ENCODE results near the gene ZDHHC7. TPM values are rescaled to one million over a fixed set of nuclear protein-coding genes. Genes with fewer than 3 reads are reported as not detected.
"Not testable (repeated sequence)": the region's sequence is repeated elsewhere in the genome, so short reads cannot be mapped to it uniquely, and the experiment has no call there.

Gene ZDHHC7
- total RNA-seq, 1 donor from 2014 or later, result 77.9 TPM

DNA sequence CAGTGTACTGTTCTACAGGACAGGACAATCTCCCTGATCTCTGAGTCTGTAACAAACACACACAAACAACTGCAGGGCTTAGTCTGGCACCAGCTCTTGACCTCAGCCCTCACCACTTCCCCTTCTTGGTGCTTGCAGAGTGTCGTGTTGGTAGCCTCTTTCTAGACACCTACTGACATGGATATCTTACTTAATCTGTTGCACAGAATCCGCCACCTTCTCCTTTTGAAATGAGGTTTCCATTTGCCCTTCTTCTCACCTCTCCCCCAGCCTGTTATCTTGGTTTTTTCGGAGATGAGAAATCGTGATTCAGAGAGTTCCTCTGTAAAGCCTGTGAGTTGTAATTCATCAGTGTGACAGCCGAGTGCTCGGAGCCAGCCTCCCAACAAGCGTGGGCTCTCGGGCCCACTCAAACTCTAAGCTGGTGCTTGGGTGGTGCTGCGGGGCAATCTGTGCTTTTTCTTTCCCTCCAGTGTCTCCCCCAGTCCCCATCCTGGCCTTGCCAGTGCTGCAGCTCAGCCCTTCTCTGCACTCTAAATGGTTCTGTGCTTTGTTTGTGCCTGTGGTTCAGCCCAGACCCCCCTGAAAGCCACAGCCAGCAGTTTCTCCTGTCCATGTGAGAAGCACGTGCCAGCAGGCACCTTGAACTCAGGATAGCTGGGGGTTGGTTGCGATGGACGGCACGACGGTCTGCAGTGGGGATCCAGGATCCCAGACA, 44.3 kb upstream of the ZDHHC7 start:
- no peaks in the 10 kb centered on the region for H3K9me3 ChIP-seq
- peak overlapping the region; percentile 37 for H3K4me3 ChIP-seq
- no peak for TF ChIP-seq CTCF (IDR thresholded peaks at IDR 0.05)
- H3K36me3 ChIP-seq, result peaks cover 9% of the 10 kb centered on the region
- ATAC-seq (peak; percentile 94 to 96), DNase-seq (peak; percentile 79)
- peak overlapping the region; percentile 85 for H3K27ac ChIP-seq
- no peaks in the 10 kb centered on the region for H3K27me3 ChIP-seq (ENCODE audit: low read depth)
- intact Hi-C loops (cut with DNase I), result no loop called here
- peaks cover 31% of the 10 kb centered on the region for H3K4me1 ChIP-seq

DNA sequence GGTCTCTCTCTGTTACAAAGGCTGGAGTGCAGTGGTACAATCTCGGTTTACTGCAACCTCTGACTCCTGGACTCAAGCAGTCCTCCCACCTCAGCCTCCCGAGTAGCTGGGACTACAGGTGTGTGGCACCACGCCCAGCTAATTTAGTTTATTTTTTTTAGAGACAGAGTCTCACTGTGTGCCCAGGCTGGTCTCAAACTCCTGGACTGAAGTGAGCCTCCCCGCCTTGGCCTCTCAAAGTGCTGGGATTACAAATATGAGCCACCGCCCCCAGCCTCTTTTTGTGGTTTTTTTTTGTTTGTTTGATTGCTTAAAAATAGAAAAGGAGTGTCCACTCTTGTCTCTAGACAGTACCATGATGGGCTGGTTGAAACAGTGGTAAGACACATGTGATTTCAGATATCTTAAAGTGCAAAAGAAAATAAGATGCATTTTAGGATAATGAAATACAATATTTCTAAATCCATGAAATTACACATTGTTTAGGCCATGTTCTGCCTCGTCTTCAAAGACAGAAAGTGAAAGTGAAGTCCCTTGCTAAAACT, 43.7 kb upstream of the ZDHHC7 start:
- Histone ChIP-seq H3K27me3 (ENCODE audit: low read depth) (no peaks in the 10 kb centered on the region), H3K4me3 (peak overlapping the region; percentile 37), H3K36me3 (peaks cover 9% of the 10 kb centered on the region), H3K9me3 (no peaks in the 10 kb centered on the region), H3K27ac (peak overlapping the region; percentile 85), H3K4me1 (peaks cover 31% of the 10 kb centered on the region)
- ATAC-seq (no peak), DNase-seq (no peak)
- intact Hi-C loops (cut with DNase I), result no loop called here
- TF ChIP-seq CTCF (IDR thresholded peaks at IDR 0.05), result no peak

DNA sequence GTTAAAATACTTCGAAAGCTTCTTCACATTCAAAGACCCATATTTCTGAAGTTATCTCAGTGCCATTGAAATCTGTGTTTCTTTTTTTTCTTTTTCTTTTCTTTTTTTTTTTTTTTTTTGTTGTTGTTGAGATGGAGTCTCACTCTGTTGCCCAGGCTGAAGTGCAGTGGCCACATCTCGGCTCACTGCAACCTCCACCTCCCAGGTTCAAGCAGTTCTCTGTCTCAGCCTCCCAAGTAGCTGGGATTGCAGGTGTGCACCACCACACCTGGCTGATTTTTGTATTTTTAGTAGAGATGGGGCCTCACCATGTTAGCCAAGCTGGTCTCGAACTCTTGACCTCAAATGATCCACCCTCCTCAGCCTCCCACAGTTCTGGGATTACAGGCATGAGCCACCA, 43.0 kb upstream of the ZDHHC7 start:
- H3K36me3 ChIP-seq; ATAC-seq; H3K9me3 ChIP-seq; H3K27me3 ChIP-seq (ENCODE audit: low read depth); H3K4me3 ChIP-seq; DNase-seq; intact Hi-C loops (cut with DNase I): not testable (repeated sequence)
- Histone ChIP-seq H3K27ac (peak overlapping the region; percentile 85), H3K4me1 (peaks cover 31% of the 10 kb centered on the region)

- intact Hi-C loops (cut with DNase I), result no loop called here
- DNase-seq, result no peak
- peaks cover 38% of the 10 kb centered on the region for H3K4me1 ChIP-seq
Observed at GRCh38 chr16:85052536-85052935, 41.2 kb upstream of the ZDHHC7 start.

DNA sequence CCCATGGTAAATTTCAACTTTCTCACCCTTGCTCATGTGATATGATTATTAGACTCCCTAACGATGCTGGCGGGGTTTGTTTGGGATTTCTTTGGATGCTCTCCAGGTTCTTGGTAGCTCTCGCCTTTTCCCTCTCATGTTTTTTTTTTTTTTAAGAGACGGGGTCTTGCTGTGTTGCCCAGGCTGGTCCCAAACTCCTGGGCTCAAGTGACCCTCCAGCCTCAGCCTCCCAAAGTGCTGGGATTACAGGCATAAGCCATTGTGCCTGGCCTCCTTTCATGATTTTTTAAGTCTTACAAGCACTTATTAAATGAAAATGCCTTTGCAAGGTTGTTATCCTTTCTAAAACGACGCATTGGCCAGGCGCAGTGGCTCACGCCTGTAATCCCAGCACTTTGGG, 40.3 kb upstream of the ZDHHC7 start:
- no peak for ATAC-seq
- Histone ChIP-seq H3K36me3 (no peaks in the 10 kb centered on the region), H3K4me1 (peaks cover 41% of the 10 kb centered on the region)

More at GRCh38 chr16:85052536-85052935, 41.2 kb upstream of the ZDHHC7 start:
- Histone ChIP-seq H3K4me3 (no peak overlapping the region), H3K27ac (no peak overlapping the region), H3K9me3 (no peaks in the 10 kb centered on the region), H3K27me3 (ENCODE audit: low read depth) (no peaks in the 10 kb centered on the region), H3K36me3 (peaks cover 1% of the 10 kb centered on the region)
- ATAC-seq, result no peak
- TF ChIP-seq CTCF (IDR thresholded peaks at IDR 0.05), result no peak

More for the DNA sequence above, 40.3 kb upstream of the ZDHHC7 start:
- H3K27me3 ChIP-seq (ENCODE audit: low read depth), result no peaks in the 10 kb centered on the region
- no peaks in the 10 kb centered on the region for H3K9me3 ChIP-seq
- intact Hi-C loops (cut with DNase I), result no loop called here
- H3K27ac ChIP-seq, result no peak overlapping the region
- no peak overlapping the region for H3K4me3 ChIP-seq
- DNase-seq, result no peak
- no peak for TF ChIP-seq CTCF (IDR thresholded peaks at IDR 0.05)

Measured in lower lobe of right lung (tissue), 2 donors.